Measurements from ENCODE around the gene MTUS2.
"Not testable (repeated sequence)": the region's sequence is repeated elsewhere in the genome, so short reads cannot be mapped to it uniquely, and the experiment has no call there.

MTUS2 gene

GRCh38 chr13:29202753-29203152 lies 382.6 kb downstream of the MTUS2 start:
- in situ Hi-C loops (cut with HindIII; ENCODE audit: low sequenced_read_pairs), result not testable (repeated sequence)

GRCh38 chr13:29204651-29205050 lies 384.5 kb downstream of the MTUS2 start:
- in situ Hi-C loops (cut with HindIII; ENCODE audit: low sequenced_read_pairs), result no loop called here

GRCh38 chr13:29210676-29211075 lies 390.5 kb downstream of the MTUS2 start:
- in situ Hi-C loops (cut with HindIII; ENCODE audit: low sequenced_read_pairs), result no loop called here

- in situ Hi-C loops (cut with HindIII; ENCODE audit: low sequenced_read_pairs), result not testable (repeated sequence)
Observed at GRCh38 chr13:29211162-29211561, 391.0 kb downstream of the MTUS2 start.

GRCh38 chr13:29222458-29222857 lies 402.3 kb downstream of the MTUS2 start:
- in situ Hi-C loops (cut with HindIII; ENCODE audit: low sequenced_read_pairs), result no loop called here

- in situ Hi-C loops (cut with HindIII; ENCODE audit: low sequenced_read_pairs), result no loop called here
Observed at GRCh38 chr13:29224206-29224605, 404.1 kb downstream of the MTUS2 start.

GRCh38 chr13:29227576-29227975 lies 407.4 kb downstream of the MTUS2 start:
- in situ Hi-C loops (cut with HindIII; ENCODE audit: low sequenced_read_pairs), result no loop called here

GRCh38 chr13:29230299-29230845 lies 410.2 kb downstream of the MTUS2 start:
- in situ Hi-C loops (cut with HindIII; ENCODE audit: low sequenced_read_pairs), result no loop called here

GRCh38 chr13:29239653-29240525 lies 419.8 kb downstream of the MTUS2 start:
- in situ Hi-C loops (cut with HindIII; ENCODE audit: low sequenced_read_pairs), result no loop called here

- in situ Hi-C loops (cut with HindIII; ENCODE audit: low sequenced_read_pairs), result no loop called here
Observed at GRCh38 chr13:29254626-29255370, 434.7 kb downstream of the MTUS2 start.

- in situ Hi-C loops (cut with HindIII; ENCODE audit: low sequenced_read_pairs), result no loop called here
Observed at GRCh38 chr13:29255567-29255966, 435.4 kb downstream of the MTUS2 start.

GRCh38 chr13:29260684-29261083 lies 440.5 kb downstream of the MTUS2 start:
- in situ Hi-C loops (cut with HindIII; ENCODE audit: low sequenced_read_pairs), result no loop called here

GRCh38 chr13:29266261-29266660 lies 446.1 kb downstream of the MTUS2 start:
- in situ Hi-C loops (cut with HindIII; ENCODE audit: low sequenced_read_pairs), result no loop called here

- in situ Hi-C loops (cut with HindIII; ENCODE audit: low sequenced_read_pairs), result no loop called here
Observed at GRCh38 chr13:29266756-29267733, 446.9 kb downstream of the MTUS2 start.

- in situ Hi-C loops (cut with HindIII; ENCODE audit: low sequenced_read_pairs), result no loop called here
Observed at GRCh38 chr13:29270271-29270985, 450.3 kb downstream of the MTUS2 start.

- in situ Hi-C loops (cut with HindIII; ENCODE audit: low sequenced_read_pairs), result no loop called here
Observed at GRCh38 chr13:29271606-29272005, 451.5 kb downstream of the MTUS2 start.

GRCh38 chr13:29279356-29280254 lies 459.5 kb downstream of the MTUS2 start:
- in situ Hi-C loops (cut with HindIII; ENCODE audit: low sequenced_read_pairs), result no loop called here

GRCh38 chr13:29281932-29282495 lies 461.9 kb downstream of the MTUS2 start:
- in situ Hi-C loops (cut with HindIII; ENCODE audit: low sequenced_read_pairs), result no loop called here

- in situ Hi-C loops (cut with HindIII; ENCODE audit: low sequenced_read_pairs), result no loop called here
Observed at GRCh38 chr13:29284726-29285125, 464.6 kb downstream of the MTUS2 start.

All from endothelial cell of hepatic sinusoid (primary cell).